ENCODE results near the gene PLEKHG4B. TPM values are rescaled to one million over a fixed set of nuclear protein-coding genes. Genes with fewer than 3 reads are reported as not detected.

The PLEKHG4B gene
- polyA plus RNA-seq, 3 donors: not detected

DNA sequence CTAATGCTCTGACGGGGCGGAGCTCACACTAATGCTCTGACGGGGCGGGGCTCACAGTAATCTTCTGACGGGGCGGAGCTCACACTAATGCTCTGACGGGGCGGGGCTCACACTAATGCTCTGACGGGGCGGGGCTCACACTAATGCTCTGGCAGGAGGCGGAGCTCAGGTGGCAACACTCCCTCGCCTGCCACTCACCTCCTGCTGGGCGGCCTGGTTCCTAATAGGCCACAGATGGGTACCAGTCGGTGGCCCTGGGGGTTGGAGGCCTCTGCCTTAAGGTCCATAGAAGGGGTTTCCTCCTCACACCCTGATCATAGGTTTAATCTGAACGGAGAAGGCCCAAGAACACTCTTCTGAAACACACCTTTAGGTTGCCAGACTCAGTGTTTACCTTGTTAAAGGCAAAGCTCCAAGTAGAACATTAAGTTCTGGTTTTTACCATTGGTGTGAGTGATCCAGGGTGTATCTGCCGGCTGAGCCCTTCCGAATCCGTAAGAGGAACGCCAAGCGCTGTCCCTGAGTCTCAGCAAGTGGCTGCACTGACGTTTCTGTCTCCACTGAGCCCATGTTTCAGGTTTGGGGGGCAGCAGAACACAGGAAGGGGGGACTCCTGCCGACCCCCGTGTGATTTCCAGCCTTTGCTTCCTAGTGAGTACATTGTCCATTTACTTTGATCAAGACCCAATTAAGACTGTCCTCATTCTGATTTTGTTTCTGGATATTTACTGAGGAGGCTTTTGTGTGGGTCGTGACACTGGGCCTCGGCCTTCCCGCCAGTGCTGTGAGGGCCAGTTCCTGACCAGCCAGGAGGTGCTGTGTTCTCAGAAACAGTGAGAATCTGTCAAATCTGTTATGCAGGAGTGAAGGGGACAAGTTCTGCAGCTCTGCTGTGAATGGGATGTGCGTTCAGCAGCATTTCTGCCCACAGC lies 74.7 kb downstream of the PLEKHG4B start:
- Histone ChIP-seq H3K9me3 (replicated peaks in 1 of 2; ENCODE audit: control insufficient read depth in 1 of 2, insufficient read depth in 1 of 2, low read length in 2 of 2) (peaks cover 0 to 7% of the 10 kb centered on the region in 2 donors), H4K20me1 (ENCODE audit: insufficient read depth, low read length) (no peaks in the 10 kb centered on the region), H3K4me3 (replicated peaks in 1 of 3; ENCODE audit: low read depth in 2 of 3, low read length in 3 of 3) (no peak overlapping the region), H3K27ac (ENCODE audit: low read depth in 1 of 2, low read length in 2 of 2) (no peak overlapping the region), H3K79me2 (ENCODE audit: insufficient read depth, low read length) (no peaks in the 10 kb centered on the region), H2AFZ (ENCODE audit: insufficient read depth, low read depth, low read length, poor library complexity, severe bottlenecking) (no peak overlapping the region), H3K4me1 (ENCODE audit: control insufficient read depth in 1 of 2, insufficient read depth in 2 of 2, low read length in 2 of 2) (no peaks in the 10 kb centered on the region), H3K4me2 (replicated peaks; ENCODE audit: extremely low read depth, low read length, poor library complexity, severe bottlenecking) (no peak overlapping the region), H3K9ac (ENCODE audit: insufficient read depth, low read length, poor library complexity, severe bottlenecking) (no peak overlapping the region), H3K36me3 (replicated peaks in 1 of 2; ENCODE audit: control insufficient read depth in 1 of 2, insufficient read depth in 2 of 2, low read length in 2 of 2) (no peaks in the 10 kb centered on the region), H3K27me3 (ENCODE audit: control insufficient read depth in 2 of 2, insufficient read depth in 2 of 2, low read length in 2 of 2) (no peaks in the 10 kb centered on the region)
- intact Hi-C loops (cut with micrococcal nuclease): no loop called here
- Mint-ChIP-seq H3K36me3 (no peaks in the 10 kb centered on the region), H3K27me3 (ENCODE audit: low read depth in 3 of 3) (no peaks in the 10 kb centered on the region), H3K4me3 (no peak overlapping the region), H3K27ac (no peak overlapping the region), H3K9me3 (peaks cover 3 to 14% (median 6%) of the 10 kb centered on the region in 7 donors), H3K4me1 (no peaks in the 10 kb centered on the region)
- WGBS (ENCODE audit: insufficient coverage): 94% methylated on average over 14 of the region's 27 CpGs
- no peak for TF ChIP-seq CTCF (IDR thresholded peaks at IDR 0.05)
- DNase-seq: no peak

DNA sequence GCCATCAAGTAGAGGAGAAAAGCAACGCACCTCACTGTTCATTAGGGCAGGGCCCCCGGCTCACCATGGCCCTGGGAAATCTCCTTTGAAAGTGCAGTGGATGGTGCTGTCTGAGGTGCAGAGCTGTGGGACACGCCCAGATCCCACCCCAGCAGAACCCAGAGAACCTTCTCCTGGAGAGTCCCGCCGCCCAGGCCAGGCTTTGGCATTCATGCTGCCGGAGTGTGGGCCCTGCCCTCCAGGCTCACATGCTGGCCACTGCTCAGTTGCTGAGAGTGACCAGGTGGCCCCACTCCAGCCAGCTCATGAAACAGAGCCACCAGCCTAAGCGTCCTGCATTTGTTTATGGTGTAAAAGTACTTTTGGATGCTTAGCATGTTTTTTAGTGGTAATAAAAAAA lies 75.5 kb downstream of the PLEKHG4B start:
- H3K27me3 Mint-ChIP-seq (ENCODE audit: low read depth in 3 of 3): no peaks in the 10 kb centered on the region
- H3K27ac ChIP-seq (ENCODE audit: low read depth in 1 of 2, low read length in 2 of 2): no peak overlapping the region
- no peak overlapping the region for H3K27ac Mint-ChIP-seq
- H2AFZ ChIP-seq (ENCODE audit: insufficient read depth, low read depth, low read length, poor library complexity, severe bottlenecking): no peak overlapping the region
- H3K9me3 Mint-ChIP-seq: peaks cover 3 to 14% (median 6%) of the 10 kb centered on the region in 7 donors
- no peak overlapping the region for H3K9ac ChIP-seq (ENCODE audit: insufficient read depth, low read length, poor library complexity, severe bottlenecking)
- H3K9me3 ChIP-seq (replicated peaks in 1 of 2; ENCODE audit: control insufficient read depth in 1 of 2, insufficient read depth in 1 of 2, low read length in 2 of 2): peaks cover 0 to 7% of the 10 kb centered on the region in 2 donors
- no peaks in the 10 kb centered on the region for H3K36me3 ChIP-seq (replicated peaks in 1 of 2; ENCODE audit: control insufficient read depth in 1 of 2, insufficient read depth in 2 of 2, low read length in 2 of 2)
- H3K36me3 Mint-ChIP-seq: no peaks in the 10 kb centered on the region
- H3K79me2 ChIP-seq (ENCODE audit: insufficient read depth, low read length): no peaks in the 10 kb centered on the region
- no peaks in the 10 kb centered on the region for H3K4me1 Mint-ChIP-seq
- whole genome bisulfite sequencing (ENCODE audit: insufficient coverage): 80% methylated on average over 1 of the region's 7 CpGs
- H4K20me1 ChIP-seq (ENCODE audit: insufficient read depth, low read length): no peaks in the 10 kb centered on the region
- no peak overlapping the region for H3K4me2 ChIP-seq (replicated peaks; ENCODE audit: extremely low read depth, low read length, poor library complexity, severe bottlenecking)
- no peak overlapping the region for H3K4me3 Mint-ChIP-seq
- H3K27me3 ChIP-seq (ENCODE audit: control insufficient read depth in 2 of 2, insufficient read depth in 2 of 2, low read length in 2 of 2): no peaks in the 10 kb centered on the region
- intact Hi-C loops (cut with micrococcal nuclease): no loop called here
- no peak overlapping the region for H3K4me3 ChIP-seq (replicated peaks in 1 of 3; ENCODE audit: low read depth in 2 of 3, low read length in 3 of 3)
- TF ChIP-seq CTCF (IDR thresholded peaks at IDR 0.05): no peak
- no peaks in the 10 kb centered on the region for H3K4me1 ChIP-seq (ENCODE audit: control insufficient read depth in 1 of 2, insufficient read depth in 2 of 2, low read length in 2 of 2)
- DNase-seq: no peak

Measured in CD14-positive monocyte (primary cell).